HG02884 (cell line): ENCODE results near the gene ACOT9.
A peak's percentile ranks its signal among the peaks of the same experiment; 100 is the strongest.
"Not testable (repeated sequence)": the region's sequence is repeated elsewhere in the genome, so short reads cannot be mapped to it uniquely, and the experiment has no call there.

Source experiments
- ATAC-seq: cut with Tn5 transposase; IDR thresholded peaks from one replicate; pipeline ENCODE4 v1.9.1; 2021; ENCODE audit warnings: mild to moderate bottlenecking, moderate library complexity; ENCODE audit not compliant: unreplicated experiment

The ACOT9 gene

GRCh38 chrX:23705235-23705634 is 37.8 kb downstream of the ACOT9 start:
- ATAC-seq: no peak

DNA sequence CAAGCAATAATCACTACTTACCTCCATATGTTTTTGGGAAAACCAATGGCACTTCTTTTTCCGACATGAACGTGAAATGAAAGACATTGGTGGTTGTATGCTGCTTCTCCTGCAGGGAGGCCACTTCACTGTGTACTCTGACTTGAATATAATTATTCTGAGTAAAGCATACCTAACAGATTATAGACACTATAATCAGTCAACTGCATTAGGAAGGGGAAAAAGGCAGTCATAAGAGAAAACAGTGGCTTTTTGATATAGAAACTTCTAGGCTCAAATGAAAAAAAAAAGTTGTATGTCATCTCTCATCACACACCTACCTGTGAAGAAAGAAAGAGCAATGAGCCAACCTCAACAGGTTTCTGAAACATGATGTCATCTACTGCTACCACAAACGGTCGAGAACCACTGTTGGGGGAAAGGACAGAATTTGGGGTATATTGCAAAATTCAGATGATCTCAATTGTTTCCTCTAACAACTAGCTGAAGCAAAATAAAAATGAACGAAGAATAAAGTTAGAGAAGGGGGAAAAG is 38.3 kb downstream of the ACOT9 start:
- no peak for ATAC-seq

DNA sequence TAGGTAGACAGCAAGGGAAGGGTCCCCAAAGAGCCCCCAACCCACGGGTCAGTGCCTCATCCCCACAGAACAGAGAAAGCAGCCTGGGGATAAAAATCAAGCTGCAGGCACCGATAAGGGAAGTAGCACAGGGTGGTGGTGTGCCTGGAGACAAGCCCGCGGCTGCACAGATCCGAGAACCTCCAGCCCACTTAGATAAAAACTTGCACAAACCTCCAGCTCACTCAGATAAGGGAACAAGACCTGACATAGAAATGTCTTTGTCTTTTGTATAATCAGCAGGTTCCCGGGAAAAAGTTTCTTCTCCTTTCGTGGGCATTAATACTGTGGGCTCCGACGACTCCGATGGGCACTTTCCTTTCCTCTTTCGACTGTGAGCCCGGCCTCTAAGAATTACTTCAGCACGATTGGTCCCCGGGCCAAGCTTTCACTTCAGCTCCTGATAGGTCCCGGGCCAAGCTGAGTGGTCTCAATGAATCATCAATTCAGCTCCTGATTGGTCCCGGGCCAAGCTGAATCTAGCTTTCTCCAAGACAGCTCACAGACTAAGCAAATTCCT is 43.4 kb downstream of the ACOT9 start:
- ATAC-seq: no peak

- no peak for ATAC-seq
Observed at GRCh38 chrX:23694606-23695005, 48.5 kb downstream of the ACOT9 start.

DNA sequence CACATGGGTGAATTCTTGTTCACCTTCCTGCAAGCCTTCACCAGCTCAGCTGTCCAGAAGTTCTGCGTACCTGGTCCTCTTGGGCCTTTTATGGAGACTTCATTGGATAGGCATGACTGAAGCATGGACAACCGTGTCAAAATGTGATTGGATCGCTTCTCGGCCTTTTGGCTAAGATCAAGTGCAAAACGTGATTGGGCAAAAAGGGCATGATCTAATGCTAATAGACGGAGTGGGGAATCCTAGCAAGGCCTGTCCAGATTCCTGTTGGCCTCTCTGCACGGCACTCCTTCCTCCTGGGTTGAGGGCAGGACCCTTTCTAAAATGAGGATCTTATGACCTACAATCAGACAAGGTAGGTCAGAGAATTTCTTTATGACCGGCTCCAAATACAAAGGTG is 50.9 kb downstream of the ACOT9 start:
- ATAC-seq: no peak

DNA sequence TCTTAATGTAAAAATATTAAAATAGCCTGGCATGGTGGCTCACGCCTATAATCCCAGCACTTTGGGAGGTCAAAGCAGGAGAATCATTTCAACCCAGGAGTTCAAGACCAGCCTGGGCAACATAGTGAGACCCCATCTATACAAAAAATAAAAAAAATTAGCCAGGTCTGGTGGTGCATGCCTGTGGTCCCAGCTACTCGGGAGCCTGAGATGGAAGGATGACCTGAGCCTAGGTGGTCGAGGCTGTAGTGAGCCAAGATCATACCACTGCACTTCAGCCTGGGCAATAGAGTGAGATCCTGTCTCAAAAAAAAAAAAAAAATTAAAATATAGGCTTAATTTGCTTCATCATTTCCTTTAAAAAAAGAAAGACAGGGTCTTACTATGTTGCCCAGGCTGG is 66.6 kb downstream of the ACOT9 start:
- not testable (repeated sequence) for ATAC-seq

DNA sequence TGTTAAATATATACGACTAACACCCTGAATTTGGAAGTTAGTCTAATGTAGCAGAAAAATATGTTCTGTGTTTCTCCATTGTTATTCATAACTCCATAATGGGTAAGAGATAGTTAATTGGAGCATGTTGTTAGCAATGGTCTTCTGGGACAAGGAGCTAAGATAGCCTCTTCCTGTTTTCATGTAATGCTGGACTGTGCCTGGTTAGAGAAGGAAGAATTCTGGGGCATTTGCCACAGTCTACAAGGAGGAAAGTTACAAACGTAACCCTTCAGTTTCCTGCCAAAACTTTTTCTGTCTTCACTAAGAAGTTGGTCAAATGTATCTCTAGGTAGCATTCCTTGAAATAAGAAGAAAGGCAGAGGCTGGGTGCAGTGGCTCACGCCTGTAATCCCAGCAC is 70.0 kb downstream of the ACOT9 start:
- no peak for ATAC-seq

DNA sequence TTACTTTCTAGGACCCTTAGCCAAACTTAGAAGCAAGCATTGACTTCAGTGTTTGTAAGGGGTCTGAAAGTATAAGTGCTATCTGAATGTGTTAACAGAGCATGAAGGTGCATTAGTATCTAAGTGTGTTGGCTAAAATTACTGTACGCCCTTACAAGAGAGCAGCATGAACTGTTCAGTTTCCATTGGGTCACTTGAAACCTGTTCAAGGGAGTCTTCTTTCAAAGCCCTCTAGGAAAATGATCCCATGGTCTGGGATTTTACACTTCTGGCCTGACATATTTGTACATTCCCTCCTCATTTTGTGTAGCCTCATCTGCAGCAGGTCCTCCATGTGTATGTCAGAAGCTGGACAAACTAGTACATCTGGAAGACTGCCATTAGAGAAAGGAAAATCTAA is 72.5 kb downstream of the ACOT9 start:
- ATAC-seq: no peak

DNA sequence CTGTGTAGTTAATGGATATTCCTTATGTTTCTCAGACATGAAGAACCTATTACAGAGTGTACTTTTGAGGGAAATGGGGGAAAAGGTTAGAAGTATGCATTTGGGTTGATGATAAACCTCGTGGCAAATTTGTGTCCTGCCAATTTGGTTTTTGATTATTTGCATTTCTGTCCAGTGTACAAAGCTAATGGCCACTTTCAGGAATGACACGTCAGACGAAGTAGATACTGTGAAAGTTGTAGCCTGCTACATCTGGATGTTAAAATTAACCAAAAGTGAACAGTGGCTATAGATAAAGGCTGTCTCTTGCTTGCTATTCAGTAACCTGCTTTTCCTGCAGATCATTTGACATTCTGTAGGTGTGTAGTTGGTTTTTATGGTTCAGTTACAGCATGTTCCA is 74.7 kb downstream of the ACOT9 start:
- ATAC-seq: no peak

GRCh38 chrX:23667239-23668177 is 75.6 kb downstream of the ACOT9 start, which contains the start of gene PRDX4:
TSS of gene PRDX4 (plus strand) at chrX:23667493. CDS start at chrX:23667571, 78 bp downstream.
- peak; percentile 49 for ATAC-seq

GRCh38 chrX:23666282-23666681 is 76.8 kb downstream of the ACOT9 start:
- ATAC-seq: no peak

- ATAC-seq: no peak
Observed at GRCh38 chrX:23664496-23664895, 78.6 kb downstream of the ACOT9 start.

- ATAC-seq: peak; percentile 52
Observed at GRCh38 chrX:23662853-23663252, 80.2 kb downstream of the ACOT9 start.

- peak; percentile 58 for ATAC-seq
Observed at GRCh38 chrX:23662187-23662586, 80.9 kb downstream of the ACOT9 start.

GRCh38 chrX:23661671-23662070 is 81.4 kb downstream of the ACOT9 start:
- ATAC-seq: no peak

- no peak for ATAC-seq
Observed at GRCh38 chrX:23660766-23661132, 82.3 kb downstream of the ACOT9 start.

DNA sequence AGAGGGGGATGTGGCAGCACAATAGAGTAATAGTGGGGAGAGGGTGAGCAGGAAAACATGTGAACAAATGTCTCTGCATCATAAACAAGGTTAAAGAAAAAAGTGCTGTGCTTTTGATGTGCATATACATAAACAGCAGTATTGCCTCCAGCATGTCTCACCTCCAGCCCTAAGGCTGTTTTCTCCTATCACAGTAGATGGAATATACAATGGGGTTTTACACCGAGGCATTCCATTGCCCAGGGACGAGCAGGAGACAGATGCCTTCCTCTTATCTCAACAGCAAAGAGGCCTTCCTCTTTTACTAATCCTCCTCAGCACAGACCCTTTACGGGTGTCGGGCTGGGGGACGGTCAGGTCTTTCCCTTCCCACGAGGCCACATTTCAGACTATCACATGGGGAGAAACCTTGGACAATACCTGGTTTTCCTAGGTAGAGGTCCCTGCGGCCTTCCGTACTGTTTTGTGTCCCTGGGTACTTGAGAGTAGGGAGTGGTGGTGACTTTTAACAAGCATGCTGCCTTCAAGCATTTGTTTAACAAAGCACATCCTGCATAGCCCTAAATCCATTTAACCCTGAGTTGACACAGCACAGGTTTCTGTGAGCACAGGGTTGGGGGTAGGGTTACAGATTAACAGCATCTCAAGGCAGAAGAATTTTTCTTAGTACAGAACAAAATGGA is 82.9 kb downstream of the ACOT9 start:
- not testable (repeated sequence) for ATAC-seq

- ATAC-seq: no peak
Observed at GRCh38 chrX:23659339-23659738, 83.7 kb downstream of the ACOT9 start.

GRCh38 chrX:23656684-23657083 is 86.4 kb downstream of the ACOT9 start:
- no peak for ATAC-seq

DNA sequence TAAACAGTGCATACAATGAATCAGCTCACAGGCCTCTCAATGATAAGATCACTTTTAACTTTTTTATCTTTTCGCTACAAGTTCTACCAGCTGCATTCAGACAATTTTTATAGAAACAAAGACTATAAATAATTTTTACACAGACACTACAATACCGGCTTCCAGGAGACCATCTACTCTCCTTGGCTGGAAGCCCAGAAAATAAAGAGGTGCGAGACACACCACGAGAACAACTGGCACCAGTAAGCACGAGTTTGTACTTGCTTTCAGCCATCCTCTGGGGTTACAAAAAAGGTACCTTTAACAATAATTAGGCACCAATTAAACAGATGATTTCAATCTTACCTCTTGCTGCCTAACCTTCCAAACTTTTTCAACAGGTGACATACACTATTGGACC is 87.0 kb downstream of the ACOT9 start:
- ATAC-seq: no peak
